HG03432 (cell line): ENCODE data around the gene EIF6.

ENCODE experiments used
- ATAC-seq: cut with Tn5 transposase; IDR thresholded peaks from one replicate; pipeline ENCODE4 v1.9.1; 2021; ENCODE audit warnings: mild to moderate bottlenecking, moderate library complexity; ENCODE audit not compliant: unreplicated experiment

Gene EIF6

GRCh38 chr20:35295674-35296073, 11.1 kb upstream of the EIF6 start:
- ATAC-seq: no peak

- no peak for ATAC-seq
Measured at GRCh38 chr20:35295058-35295457, 10.5 kb upstream of the EIF6 start.

- ATAC-seq: no peak
Measured at GRCh38 chr20:35294293-35294685, 9.7 kb upstream of the EIF6 start.

- ATAC-seq: no peak
Measured at GRCh38 chr20:35293303-35294292, 9.0 kb upstream of the EIF6 start.

GRCh38 chr20:35292504-35293285, 8.1 kb upstream of the EIF6 start:
- ATAC-seq: no peak

- no peak for ATAC-seq
Measured at GRCh38 chr20:35291654-35292503, 7.3 kb upstream of the EIF6 start, which contains the start of gene FAM83C. FAM83C (minus strand) TSS chr20:35292425; CDS start chr20:35292304, 121 bp downstream.

GRCh38 chr20:35290887-35291417, 6.4 kb upstream of the EIF6 start:
- ATAC-seq: no peak

GRCh38 chr20:35290186-35290886, 5.8 kb upstream of the EIF6 start:
- ATAC-seq: no peak

- ATAC-seq: no peak
Measured at GRCh38 chr20:35288325-35289060, 3.9 kb upstream of the EIF6 start.

GRCh38 chr20:35287509-35288324, 3.1 kb upstream of the EIF6 start:
- no peak for ATAC-seq

- no peak for ATAC-seq
Measured at GRCh38 chr20:35286899-35287508, 2.4 kb upstream of the EIF6 start.

GRCh38 chr20:35286077-35286898, 1.7 kb upstream of the EIF6 start:
- ATAC-seq: no peak

- ATAC-seq: no peak
Measured at GRCh38 chr20:35285806-35286076, 1.2 kb upstream of the EIF6 start.

GRCh38 chr20:35284992-35285805, 627 bp upstream of the EIF6 start:
- no peak for ATAC-seq

- no peak for ATAC-seq
Measured at GRCh38 chr20:35283441-35284266, 918 bp downstream of the EIF6 start.
